Posterior vena cava (tissue), 2 donors: ENCODE measurements around the gene AFP. TPM values are rescaled to one million over a fixed set of nuclear protein-coding genes. Genes with fewer than 3 reads are reported as not detected.
"Not testable (repeated sequence)": the region's sequence is repeated elsewhere in the genome, so short reads cannot be mapped to it uniquely, and the experiment has no call there.

Source experiments
- DNase-seq: peaks from one replicate; pipeline ENCODE4 v3.0.0-alpha.2; 2020; ENCODE audit warnings: low spot score
- intact Hi-C, 2 donors: fragments of 100-400 bp; cut with DNase I; formaldehyde crosslinking; loops; one replicate each; pipeline versions ENCODE4 v1.14.1 to v1.14.2; 2022 to 2023
- long read RNA-seq, 2 donors: library from polyadenylated mRNA; unstranded; transcript quantifications; one replicate each; pipeline ENCODE4 v2.0.0, GENCODE V29; 2020 to 2021
- total RNA-seq, 2 donors: library from RNA; stranded (reverse); fragmentation: NEBNext Ultra II Directional; extraction: Animal tissue kit (Norgen Biotek cat#: 25700); gene quantifications; one replicate each; pipeline ENCODE4 v1.2.1, GENCODE V29; 2021
- donor health status: DM: yes; HTN: yes; CAD: no.
- donor health status: DM: yes; HTN: yes; CAD: no.

Gene AFP
- not detected for total RNA-seq
- long read RNA-seq, donor 1, result 0 reads
- long read RNA-seq, donor 2, result 0 reads

DNA sequence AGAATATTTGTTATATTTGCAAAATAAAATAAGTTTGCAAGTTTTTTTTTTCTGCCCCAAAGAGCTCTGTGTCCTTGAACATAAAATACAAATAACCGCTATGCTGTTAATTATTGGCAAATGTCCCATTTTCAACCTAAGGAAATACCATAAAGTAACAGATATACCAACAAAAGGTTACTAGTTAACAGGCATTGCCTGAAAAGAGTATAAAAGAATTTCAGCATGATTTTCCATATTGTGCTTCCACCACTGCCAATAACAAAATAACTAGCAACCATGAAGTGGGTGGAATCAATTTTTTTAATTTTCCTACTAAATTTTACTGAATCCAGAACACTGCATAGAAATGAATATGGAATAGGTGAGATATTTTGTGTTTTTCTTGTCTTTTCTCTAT, at the start of gene AFP:
AFP (plus strand) TSS at position 238 of the 400 bp plus-strand sequence; CDS start at position 280, 42 bp downstream.
- intact Hi-C loops, result no loop called here
- no peak for DNase-seq

DNA sequence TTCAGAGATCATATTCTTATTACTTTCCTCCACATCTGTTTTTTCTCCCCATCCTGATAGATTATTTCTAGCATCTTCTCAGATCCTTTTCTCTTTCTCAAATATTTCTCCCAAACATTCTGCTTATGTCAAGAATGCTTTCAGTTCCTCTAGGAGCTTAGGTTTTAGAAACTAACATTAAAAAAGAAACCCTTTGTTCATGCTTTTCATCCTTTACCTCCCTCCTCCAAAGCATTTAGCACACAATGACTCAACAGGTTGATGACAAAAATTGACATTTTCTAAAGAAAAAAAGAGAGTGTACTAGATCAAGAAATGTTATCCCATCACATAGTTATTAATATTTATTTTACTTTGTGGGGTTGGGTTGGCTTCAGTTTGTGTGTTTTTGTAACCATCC, 48.5 kb upstream of the AFP start:
- intact Hi-C loops, result no loop called here

DNA sequence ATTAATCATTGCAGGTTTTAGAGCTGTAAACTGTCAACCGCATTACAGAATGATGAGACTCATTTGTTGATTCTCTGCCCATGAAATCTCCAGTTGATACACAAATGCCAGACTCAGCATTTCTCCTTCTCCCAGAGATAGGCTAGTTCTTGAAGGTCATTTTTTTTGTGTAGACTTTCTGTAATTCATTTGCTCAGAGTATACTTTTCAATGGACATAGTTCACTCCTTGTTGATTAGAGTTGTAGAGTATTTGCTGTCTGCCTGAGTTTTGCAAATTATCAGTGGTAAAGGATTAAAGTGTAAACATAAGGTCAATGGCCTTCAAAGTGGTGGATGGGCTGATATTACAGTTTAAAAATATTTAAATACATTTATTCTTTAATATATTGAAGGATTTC, 47.1 kb upstream of the AFP start:
- intact Hi-C loops, result no loop called here
- DNase-seq, result no peak

More for the DNA sequence above, 48.5 kb upstream of the AFP start:
- DNase-seq, result no peak

DNA sequence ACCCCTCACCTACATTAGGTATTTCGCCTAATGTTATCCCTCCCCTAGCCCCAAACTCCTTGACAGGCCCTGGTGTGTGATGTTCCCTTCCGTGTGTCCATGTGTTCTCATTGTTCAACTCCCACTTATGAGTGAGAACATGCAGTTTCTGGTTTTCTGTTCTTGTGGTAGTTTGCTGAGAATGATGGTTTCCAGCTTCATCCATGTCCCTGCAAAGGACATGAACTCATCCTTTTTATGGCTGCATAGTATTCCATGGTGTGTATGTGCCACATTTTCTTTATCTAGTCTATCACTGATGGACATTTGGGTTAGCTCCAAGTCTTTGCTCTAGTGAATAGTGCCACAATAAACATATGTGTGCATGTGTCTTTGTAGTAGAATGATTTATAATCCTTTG, 46.4 kb upstream of the AFP start:
- intact Hi-C loops, DNase-seq: not testable (repeated sequence)

DNA sequence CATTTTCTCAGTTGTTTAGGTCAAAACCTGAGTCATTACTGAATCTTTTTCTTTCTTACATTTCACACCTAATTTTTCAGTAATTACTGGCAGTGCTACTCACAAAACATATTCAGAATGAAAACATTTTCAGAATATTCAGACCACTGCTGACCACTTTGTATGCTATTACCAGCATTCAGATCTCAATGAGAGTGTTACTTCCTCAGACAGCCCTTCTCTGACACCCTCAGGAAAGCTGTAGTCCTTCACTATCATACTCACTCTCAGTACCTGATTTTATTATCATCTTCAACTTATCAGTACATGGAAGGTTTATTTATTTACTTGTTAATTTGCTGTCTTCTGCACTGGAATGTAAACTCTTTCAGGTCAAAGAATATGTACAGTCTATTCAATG, 44.2 kb upstream of the AFP start:
- DNase-seq, result no peak
- intact Hi-C loops, result no loop called here

DNA sequence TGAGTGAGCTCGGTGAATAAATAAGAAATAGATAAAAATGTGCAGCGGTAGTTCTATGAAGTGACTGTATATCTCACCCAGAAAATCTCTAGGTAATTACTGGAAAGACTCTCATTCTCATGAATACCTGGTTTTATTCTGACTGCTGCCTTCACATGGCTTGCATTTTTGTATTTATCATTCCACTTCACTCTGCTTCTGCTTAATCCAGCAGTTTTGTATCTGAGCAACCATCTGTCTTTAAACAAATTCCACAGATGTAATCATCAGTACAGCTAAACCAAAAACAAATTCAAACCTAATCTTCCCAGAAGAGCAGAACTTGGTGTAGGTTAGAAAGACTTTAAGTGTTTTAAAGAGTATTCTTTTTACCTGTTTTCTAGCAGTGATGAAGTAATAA, 43.1 kb upstream of the AFP start:
- no peak for DNase-seq

DNA sequence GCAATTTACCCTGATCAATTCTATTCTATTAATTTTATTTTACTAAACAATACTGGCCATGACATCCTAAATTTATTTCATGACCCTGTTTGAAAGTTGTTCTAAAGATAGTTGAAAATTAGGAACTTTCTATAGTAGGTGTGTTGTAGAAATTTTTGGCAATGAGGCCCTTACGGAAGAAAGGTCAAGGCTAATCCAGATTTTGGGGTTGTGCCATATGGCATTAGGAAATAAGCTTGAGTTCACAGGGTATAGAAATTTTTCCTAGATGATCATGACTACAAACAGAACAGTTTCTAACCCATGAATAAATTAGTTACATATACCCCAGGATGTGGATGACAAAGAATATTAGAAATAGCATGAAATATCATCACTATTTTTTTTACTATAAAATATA, 39.7 kb upstream of the AFP start:
- intact Hi-C loops, result no loop called here
- DNase-seq, result no peak

More for the DNA sequence above, 43.1 kb upstream of the AFP start:
- intact Hi-C loops, result no loop called here

DNA sequence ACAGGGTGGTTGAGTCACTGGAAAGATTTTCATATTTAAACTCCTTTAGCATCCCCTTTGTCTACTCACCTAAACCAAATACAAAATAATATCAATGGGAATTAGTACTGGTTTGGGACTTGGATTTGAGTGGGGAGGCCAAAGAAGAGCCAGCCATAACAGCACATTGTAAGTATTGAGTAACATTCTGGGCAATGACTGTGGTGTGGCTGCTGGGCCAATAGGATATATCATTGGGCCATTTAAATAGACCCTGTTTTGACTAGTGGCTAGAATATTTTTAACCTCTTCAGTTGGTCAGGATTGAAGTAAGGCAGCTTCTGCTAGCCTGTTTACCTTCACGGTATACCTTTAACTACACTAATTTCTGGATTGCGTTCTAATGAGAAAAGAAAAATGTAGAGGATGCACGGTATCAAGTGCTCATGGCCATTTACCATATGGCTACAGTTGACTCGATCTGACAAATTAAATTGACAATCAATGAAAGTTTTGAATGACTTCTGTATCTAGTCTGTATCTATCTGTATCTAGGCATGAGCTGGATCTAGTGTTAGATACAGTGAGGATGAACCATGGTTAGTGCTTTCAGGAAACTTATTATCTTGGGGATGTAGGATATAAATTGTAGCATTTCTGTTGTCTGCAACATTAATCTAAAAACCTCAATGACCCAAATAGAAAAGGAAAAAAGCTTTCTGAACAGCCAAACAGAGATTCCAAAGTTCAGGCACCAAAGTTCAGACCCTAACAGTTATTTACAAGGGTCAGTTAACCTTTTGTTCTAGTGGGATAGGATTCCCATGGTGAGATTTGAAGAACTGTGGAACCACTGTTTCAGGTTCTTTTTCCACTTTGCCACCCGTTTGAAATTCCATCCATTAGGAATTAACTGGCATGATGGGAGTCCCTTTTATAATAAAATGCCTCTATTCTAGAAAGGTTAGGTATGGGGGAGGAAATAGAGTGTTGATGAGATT, 38.7 kb upstream of the AFP start:
- intact Hi-C loops, result no loop called here
- no peak for DNase-seq

DNA sequence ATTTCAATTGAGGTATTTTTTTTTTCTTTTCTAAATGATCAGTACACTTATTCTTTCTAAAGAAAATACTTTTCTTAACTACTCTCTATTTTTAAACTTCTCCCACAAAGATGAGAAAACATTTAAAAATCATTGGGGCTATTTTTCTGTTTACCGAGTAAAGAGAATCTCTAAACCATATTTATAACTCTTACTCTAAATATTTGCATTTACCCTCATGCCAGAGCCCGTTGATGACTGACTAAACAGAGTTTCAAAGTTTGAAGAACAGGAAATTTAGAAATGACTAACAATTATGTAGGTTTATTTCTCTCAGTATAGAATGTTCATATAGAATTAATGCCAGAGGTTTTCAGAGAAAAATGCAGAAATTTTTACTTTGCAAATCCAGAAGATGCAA, 34.6 kb upstream of the AFP start:
- DNase-seq, result no peak
- intact Hi-C loops, result no loop called here

DNA sequence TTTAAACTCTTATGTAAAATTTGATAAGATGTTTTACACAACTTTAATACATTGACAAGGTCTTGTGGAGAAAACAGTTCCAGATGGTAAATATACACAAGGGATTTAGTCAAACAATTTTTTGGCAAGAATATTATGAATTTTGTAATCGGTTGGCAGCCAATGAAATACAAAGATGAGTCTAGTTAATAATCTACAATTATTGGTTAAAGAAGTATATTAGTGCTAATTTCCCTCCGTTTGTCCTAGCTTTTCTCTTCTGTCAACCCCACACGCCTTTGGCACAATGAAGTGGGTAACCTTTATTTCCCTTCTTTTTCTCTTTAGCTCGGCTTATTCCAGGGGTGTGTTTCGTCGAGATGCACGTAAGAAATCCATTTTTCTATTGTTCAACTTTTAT, 32.0 kb upstream of the AFP start, which contains the start of gene ALB:
ALB (plus strand) TSS at position 246 of the 400 bp plus-strand sequence; CDS start at position 287, 41 bp downstream.
- intact Hi-C loops, result no loop called here
- DNase-seq, result no peak

DNA sequence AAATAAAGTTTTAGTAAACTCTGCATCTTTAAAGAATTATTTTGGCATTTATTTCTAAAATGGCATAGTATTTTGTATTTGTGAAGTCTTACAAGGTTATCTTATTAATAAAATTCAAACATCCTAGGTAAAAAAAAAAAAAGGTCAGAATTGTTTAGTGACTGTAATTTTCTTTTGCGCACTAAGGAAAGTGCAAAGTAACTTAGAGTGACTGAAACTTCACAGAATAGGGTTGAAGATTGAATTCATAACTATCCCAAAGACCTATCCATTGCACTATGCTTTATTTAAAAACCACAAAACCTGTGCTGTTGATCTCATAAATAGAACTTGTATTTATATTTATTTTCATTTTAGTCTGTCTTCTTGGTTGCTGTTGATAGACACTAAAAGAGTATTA, 31.6 kb upstream of the AFP start:
- intact Hi-C loops, result no loop called here
- DNase-seq, result no peak

DNA sequence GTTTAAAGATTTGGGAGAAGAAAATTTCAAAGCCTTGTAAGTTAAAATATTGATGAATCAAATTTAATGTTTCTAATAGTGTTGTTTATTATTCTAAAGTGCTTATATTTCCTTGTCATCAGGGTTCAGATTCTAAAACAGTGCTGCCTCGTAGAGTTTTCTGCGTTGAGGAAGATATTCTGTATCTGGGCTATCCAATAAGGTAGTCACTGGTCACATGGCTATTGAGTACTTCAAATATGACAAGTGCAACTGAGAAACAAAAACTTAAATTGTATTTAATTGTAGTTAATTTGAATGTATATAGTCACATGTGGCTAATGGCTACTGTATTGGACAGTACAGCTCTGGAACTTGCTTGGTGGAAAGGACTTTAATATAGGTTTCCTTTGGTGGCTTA, 30.9 kb upstream of the AFP start:
- no peak for DNase-seq
- intact Hi-C loops, result no loop called here

DNA sequence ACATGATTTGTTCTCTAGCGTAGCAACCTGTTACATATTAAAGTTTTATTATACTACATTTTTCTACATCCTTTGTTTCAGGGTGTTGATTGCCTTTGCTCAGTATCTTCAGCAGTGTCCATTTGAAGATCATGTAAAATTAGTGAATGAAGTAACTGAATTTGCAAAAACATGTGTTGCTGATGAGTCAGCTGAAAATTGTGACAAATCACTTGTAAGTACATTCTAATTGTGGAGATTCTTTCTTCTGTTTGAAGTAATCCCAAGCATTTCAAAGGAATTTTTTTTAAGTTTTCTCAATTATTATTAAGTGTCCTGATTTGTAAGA, 29.5 kb upstream of the AFP start:
- DNase-seq, result no peak
- intact Hi-C loops, result no loop called here

DNA sequence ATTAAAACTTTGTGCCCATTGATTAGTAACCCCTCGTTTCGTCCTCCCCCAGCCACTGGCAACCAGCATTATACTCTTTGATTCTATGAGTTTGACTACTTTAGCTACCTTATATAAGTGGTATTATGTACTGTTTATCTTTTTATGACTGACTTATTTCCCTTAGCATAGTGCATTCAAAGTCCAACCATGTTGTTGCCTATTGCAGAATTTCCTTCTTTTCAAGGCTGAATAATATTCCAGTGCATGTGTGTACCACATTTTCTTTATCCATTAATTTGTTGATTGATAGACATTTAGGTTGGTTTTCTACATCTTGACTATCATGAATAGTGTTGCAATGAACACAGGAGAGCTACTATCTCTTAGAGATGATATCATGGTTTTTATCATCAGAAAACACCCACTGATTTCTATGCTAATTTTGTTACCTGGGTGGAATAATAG, 28.8 kb upstream of the AFP start:
- no peak for DNase-seq
- intact Hi-C loops, result loop anchor here in 1 of 2 donors (1.0 kb wide), 1 partner anchor 22 kb away; no protein-coding TSS in a partner anchor

DNA sequence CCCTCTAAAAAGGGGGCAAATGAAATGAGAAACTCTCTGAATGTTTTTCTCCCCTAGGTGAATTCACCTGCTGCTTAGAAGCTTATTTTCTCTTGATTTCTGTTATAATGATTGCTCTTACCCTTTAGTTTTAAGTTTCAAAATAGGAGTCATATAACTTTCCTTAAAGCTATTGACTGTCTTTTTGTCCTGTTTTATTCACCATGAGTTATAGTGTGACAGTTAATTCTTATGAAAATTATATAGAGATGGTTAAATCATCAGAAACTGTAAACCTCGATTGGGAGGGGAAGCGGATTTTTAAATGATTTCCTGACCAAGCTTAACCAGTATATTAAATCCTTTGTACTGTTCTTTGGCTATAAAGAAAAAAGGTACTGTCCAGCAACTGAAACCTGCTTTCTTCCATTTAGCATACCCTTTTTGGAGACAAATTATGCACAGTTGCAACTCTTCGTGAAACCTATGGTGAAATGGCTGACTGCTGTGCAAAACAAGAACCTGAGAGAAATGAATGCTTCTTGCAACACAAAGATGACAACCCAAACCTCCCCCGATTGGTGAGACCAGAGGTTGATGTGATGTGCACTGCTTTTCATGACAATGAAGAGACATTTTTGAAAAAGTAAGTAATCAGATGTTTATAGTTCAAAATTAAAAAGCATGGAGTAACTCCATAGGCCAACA, 27.7 kb upstream of the AFP start:
- no peak for DNase-seq
- intact Hi-C loops, result no loop called here

DNA sequence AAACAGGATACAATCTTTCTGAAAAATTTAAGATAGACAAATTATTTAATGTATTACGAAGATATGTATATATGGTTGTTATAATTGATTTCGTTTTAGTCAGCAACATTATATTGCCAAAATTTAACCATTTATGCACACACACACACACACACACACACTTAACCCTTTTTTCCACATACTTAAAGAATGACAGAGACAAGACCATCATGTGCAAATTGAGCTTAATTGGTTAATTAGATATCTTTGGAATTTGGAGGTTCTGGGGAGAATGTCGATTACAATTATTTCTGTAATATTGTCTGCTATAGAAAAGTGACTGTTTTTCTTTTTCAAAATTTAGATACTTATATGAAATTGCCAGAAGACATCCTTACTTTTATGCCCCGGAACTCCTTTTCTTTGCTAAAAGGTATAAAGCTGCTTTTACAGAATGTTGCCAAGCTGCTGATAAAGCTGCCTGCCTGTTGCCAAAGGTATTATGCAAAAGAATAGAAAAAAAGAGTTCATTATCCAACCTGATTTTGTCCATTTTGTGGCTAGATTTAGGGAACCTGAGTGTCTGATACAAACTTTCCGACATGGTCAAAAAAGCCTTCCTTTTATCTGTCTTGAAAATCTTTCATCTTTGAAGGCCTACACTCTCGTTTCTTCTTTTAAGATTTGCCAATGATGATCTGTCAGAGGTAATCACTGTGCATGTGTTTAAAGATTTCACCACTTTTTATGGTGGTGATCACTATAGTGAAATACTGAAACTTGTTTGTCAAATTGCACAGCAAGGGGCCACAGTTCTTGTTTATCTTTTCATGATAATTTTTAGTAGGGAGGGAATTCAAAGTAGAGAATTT, 26.8 kb upstream of the AFP start:
- intact Hi-C loops, result no loop called here
- DNase-seq, result no peak

DNA sequence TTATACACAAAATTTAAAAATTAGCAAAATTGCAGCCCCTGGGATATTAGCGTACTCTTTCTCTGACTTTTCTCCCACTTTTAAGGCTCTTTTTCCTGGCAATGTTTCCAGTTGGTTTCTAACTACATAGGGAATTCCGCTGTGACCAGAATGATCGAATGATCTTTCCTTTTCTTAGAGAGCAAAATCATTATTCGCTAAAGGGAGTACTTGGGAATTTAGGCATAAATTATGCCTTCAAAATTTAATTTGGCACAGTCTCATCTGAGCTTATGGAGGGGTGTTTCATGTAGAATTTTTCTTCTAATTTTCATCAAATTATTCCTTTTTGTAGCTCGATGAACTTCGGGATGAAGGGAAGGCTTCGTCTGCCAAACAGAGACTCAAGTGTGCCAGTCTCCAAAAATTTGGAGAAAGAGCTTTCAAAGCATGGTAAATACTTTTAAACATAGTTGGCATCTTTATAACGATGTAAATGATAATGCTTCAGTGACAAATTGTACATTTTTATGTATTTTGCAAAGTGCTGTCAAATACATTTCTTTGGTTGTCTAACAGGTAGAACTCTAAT, 26.0 kb upstream of the AFP start:
- intact Hi-C loops, result no loop called here
- DNase-seq, result no peak

DNA sequence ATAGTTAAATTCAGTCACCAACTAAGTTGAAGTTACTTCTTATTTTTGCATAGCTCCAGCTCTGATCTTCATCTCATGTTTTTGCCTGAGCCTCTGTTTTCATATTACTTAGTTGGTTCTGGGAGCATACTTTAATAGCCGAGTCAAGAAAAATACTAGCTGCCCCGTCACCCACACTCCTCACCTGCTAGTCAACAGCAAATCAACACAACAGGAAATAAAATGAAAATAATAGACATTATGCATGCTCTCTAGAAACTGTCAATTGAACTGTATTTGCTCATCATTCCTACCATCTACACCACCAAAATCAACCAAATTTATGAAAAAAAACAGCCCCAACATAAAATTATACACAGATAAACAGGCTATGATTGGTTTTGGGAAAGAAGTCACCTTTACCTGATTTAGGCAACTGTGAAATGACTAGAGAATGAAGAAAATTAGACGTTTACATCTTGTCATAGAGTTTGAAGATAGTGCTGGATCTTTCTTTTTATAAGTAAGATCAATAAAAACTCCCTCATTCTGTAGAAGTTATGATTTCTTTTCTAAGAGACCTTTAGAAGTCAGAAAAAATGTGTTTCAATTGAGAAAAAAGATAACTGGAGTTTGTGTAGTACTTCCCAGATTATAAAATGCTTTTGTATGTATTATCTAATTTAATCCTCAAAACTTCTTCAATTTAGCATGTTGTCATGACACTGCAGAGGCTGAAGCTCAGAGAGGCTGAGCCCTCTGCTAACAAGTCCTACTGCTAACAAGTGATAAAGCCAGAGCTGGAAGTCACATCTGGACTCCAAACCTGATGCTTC, 24.9 kb upstream of the AFP start:
- intact Hi-C loops, result no loop called here
- DNase-seq, result no peak
